GM18517 (cell line): ENCODE measurements around the gene ESPNL.

Experiments
- ATAC-seq: cut with Tn5 transposase; IDR thresholded peaks from one replicate; pipeline ENCODE4 v1.9.1; 2021; ENCODE audit warnings: mild to moderate bottlenecking, moderate library complexity; ENCODE audit not compliant: unreplicated experiment

The ESPNL gene

DNA sequence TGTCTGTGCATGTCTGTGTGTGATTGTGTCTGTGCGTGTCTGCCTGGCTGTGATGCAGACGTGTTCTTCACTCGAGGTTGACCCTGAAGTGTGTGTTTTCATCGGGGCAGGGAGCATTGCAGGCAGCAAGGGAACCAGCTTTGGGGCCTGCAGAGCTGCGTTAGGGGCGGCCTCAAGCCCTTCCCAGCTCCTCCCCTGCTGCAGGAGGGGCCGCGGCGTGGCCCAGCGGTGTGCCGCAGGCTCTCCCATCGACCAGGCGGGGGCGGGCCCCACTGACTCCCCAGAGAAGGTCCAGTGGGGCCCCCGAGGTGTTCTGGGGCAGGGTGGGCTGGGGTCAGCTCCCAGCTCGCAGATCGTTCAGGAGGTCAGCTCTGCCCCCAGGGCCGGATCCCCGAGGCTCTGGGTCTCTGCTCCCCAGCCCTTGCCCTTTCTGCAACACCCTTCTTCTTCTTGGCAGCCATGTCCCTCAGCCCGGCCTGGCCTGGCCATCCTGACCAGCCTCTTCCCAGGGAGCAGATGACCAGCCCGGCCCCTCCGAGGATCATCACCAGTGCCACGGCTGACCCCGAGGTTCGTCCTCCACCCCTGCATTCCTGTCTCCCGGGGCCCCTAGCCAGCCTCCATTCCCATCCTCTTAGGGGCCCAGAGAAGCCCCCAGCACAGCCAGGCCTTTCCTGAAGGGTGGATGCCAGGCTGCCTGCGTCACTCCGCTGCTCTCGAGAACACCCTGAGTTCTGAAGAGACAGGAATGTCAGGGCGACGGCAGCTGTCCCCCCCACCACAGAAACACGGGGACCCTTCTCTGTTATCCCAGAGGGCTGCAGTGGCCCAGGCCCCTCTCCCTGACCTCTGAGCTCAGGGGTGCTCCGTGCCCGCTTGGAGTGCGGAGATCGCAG is 27.3 kb downstream of the ESPNL start:
- no peak for ATAC-seq

DNA sequence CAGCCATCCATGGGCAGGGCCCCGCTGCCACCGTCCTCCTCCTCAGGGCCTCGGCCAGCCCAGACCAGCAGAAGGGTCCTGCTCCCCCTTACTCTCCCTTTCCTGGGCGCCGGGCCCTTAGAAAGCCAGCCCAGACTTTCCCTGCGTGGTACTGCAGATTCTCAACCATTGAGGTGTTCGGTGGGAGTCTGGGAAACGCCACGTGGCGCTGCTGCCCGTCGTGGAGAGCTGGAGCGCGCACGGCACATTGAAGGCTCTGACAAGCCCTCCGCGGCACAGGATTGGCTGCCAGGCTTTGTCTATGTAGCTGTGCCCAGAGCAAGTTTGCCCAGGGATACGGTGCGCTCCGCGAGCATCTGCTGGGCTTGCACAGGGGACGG is 27.9 kb downstream of the ESPNL start:
- ATAC-seq = no peak

DNA sequence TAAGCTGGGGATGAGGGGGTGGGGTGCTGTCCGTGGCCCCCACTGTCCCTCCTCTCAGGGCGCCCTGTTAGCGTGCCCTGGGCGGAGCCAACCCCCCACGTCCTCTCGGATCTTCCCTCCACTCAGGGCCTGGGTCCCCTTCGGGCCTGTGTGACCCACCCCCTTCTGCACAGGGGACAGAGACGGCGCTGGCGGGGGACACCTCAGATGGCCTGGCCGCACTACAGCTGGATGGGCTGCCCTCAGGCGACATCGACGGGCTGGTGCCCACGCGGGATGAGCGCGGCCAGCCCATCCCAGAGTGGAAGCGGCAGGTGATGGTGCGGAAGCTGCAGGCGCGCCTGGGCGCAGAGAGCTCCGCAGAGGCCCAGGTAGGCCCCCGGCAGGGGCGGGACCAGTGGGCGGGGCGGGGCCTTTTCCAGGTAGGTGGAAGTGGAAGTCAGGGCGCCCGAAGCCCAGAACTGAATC is 28.4 kb downstream of the ESPNL start:
- no peak for ATAC-seq

GRCh38 chr2:238129166-238130010 is 29.2 kb downstream of the ESPNL start:
- no peak for ATAC-seq

DNA sequence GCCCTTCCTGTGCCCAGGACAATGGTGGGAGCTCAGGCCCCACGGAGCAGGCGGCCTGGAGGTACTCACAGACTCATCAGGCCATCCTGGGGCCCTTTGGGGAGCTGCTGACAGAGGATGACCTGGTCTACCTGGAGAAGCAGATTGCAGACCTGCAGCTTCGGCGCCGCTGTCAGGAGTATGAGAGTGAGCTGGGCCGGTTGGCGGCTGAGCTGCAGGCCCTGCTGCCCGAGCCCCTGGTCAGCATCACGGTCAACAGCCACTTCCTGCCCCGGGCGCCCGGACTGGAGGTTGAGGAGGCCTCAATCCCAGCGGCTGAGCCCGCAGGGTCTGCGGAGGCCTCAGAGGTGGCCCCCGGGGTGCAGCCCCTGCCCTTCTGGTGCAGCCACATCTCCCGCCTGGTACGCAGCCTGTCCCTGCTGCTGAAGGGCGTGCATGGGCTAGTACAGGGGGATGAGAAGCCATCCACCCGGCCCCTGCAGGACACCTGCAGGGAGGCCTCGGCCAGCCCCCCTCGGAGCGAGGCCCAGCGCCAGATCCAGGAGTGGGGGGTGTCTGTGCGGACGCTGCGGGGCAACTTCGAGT is 30.1 kb downstream of the ESPNL start:
- ATAC-seq = no peak

GRCh38 chr2:238130696-238131628 is 30.8 kb downstream of the ESPNL start:
- no peak for ATAC-seq

DNA sequence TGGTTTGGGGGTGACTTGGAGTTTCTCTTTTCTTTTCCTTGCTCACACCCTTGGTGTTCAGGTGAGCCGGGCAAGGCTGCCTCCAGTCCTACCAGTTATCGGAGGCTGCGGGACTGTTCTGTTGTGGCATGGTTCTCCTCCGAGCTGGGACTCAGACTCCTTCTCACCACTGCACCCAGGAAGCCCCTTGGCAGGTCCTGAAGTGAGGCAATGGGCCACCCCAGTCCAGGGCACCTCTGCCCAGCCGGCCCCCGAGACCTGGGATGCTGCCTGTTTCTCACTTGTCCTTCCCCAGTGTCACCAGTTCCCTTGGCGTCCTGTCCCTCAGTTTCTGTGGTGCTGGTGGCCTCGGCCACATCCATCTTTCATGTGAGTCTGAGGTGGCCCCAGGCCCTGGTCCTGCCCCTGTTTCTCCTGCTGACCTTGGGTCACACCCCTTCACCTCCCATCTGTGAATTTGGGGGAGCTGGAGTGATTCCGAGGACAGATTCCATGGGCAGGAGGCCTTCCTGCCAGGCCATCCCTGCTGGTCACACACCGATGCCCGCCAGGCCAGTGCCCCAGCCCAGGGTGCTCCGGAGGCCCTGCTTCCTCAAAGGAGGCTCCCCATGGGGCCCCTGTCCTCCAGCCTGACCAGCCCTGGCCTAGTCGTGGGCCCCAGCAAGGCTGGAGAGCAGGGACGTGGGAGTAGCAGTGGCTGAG is 31.8 kb downstream of the ESPNL start:
- no peak for ATAC-seq

DNA sequence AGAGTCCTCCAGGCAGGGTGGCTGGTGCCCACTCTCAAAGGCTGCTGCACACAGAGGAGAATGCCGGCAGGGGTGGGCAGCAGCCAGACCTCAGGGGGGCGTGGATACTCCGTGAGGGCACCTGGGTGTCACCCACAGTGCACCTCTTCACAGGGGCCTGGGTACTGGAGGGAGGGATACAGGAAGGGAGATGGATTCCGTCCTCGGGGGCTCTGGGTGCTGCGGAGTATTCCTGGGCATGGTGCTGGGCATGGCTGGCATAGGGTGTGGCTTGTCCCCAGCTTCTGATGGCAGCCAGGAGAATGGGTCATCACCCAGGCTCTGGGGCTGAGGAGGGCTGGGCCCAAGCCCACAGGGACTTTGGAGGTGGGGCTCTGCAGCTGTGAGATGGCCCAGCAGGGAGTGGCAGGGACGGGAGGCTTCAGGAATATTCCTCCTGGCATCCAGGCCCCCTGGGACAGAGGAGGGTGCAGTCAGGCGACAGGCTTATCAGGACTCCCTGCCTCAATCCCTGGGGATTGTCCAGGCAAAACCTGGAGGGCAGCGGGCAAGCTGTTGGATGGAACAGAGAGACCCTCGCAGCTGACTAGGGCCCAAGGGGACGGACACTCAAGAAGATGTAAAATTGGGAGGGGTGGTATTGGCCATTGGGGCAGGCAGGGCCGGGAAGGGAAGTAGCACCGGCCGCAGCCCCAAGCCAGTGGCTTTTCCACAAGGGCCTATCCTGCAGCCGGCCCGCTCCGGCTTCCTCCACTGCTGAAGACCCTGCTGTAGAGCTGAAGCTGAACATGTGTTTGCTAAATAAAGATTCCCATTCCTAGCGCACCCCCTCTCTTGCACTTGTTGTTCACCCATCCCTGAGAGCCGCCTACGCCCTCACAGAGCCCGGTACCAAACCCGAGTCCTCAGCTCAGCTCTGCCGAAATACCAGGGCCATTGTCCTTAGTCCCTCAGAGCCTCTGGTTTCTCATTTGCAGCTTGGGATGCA is 32.6 kb downstream of the ESPNL start:
- no peak for ATAC-seq

DNA sequence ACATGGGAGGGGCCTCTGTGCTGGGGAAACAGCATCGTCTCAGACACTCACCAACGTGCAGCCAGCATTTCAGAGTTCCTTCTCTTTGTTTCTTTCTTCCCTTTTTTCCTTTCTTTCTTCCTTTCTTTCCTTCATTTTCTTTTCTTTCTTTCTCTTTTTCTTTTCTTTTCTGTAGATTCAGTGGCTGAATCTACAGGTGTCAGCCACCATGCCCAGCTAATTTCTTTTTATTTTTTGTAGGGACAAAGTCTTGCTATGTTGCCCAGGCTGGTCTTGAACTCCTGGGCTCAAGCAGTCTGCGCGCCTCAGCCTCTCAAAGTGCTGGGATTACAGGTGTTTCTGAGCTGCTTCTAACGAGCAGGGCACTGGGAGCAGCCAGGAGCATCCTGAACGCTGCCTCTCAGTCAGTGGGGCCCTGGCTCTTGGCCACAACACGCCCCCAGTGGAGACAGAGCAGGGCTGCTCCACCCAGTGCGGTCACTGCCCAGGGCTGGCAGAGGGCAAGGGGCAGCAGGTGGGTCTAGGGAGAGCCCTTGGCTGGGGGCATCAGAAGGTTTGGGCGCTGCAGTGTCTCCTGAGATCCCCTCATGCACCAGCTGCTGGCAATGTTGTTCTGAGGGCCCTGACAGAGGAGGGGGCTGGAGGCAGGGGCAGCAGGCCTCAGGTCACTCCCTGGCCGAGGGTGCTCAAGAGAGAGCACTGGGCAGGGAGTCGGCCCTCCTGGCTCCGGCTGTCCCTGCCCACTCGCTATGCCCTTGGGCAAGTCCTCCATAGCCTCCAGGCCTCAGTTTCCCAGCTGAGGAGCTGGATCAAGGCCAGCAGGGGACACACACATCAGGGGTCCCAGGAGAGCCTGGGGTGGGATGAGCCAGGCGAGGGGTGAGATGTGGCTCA is 33.6 kb downstream of the ESPNL start:
- ATAC-seq = no peak

GRCh38 chr2:238134393-238134785 is 34.2 kb downstream of the ESPNL start:
- no peak for ATAC-seq

- ATAC-seq = no peak
Measured at GRCh38 chr2:238135601-238136150, 35.5 kb downstream of the ESPNL start.

GRCh38 chr2:238136820-238137537 is 36.8 kb downstream of the ESPNL start:
- ATAC-seq = no peak

DNA sequence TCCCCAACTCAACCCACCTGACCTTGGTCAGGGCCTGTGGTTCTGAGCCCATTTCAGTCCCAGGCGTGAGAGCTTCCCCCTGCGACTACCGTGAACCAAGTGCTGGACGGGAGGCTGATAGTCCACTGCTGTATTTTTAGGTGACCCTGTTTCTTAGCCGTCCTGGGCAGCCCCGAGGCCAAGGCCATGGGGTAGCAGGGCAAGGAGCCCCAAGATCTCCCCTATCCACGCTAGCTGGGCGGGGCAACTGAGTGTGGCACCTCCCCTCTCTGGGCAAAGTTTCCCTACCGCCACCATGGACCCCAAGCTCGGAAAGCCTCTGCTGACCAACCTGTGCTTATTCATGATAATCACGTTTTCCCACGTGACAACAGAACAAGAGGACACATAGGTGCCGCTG is 37.7 kb downstream of the ESPNL start:
- no peak for ATAC-seq

DNA sequence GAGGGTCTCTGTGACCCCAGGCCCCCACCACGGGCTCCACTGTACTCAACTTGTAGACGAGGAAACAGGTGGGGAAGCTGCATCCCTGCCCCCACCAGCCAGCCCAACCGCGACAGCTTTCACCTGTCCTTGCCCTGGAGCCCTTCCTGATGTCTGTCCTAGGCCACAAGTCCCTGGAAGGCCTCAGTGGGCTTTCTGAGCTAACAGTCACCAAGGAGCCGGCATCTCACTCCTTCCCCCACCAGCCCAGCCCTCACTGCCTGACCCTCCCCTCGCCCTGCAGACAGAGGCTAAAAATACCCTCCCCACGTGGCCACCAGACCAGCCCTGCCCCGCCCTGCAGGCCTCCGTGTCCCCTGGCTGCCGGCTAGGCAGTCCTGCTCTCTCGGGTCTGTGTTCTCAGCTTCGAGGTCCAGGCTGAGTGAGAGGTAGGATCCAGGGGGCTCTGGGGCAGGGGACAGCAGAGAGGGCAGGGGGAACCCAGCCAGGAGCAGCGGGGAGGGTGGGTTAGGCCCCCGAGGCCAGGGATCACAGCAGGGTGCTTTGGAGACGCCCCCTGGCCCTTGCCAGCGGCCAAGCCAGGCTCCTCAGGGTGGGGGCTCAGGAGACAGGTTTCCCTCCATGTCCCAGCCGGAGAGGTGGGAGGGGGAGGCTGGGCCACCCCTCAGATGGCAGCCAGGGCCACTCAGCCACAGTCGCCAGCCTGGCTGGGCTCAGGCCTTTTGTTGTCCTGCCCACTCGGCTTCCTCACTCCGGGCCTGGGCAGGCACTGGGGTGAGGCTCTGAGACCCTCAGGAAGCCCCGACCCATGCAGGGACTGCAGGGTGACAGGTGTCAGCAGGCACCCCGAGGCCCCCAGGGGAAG is 38.4 kb downstream of the ESPNL start, which contains the start of gene KLHL30:
TSS of gene KLHL30 (plus strand) at position 338 of the 865 bp plus-strand sequence. CDS start 2,087 bp downstream, outside the sequence.
- ATAC-seq = no peak

DNA sequence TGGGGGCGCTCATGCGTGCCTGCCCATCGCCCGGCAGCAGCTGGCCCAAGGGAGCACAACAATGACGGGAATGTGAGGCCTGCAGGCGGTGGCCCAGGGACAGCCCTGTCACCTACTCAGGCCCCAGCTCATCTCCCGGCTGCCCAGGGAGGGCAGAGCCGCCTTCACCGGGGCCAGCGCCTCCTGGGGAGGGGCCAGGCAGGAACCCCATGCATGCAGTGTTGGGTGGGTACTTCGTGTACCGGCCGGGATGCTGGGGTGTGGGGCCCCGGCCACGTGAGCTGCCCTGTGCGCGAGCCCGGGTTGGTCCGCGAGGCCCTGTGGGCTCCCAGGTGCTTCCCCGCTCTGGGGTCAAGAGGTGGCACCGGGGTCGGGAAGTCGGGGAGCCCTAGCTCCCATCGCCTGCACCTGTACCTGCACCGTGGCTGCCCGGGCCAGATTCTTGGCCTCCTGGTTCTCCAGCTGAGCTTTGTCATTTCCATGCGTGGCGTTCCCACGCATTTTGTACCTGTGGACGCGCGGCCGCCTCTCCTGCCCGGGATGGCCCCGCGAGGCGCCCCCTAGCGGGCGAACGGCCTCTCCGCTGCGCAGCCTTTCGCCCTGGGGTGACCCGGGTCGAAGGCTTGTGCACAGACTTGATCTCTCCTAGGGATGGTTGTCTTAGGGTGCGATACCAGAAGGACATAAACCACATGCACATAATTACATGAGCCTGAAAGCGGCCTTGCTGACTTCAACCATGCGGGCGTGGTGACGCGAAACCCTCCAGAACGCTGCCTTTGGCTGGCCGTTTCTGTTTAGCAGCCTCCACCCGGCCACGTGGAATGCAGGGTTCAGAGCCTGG is 39.3 kb downstream of the ESPNL start:
- ATAC-seq = no peak
